Natural killer cell treated with Interleukin-12 subunit alpha and Interleukin-12 subunit beta and Interleukin-15 and Interleukin-18, amount 100 ng/mL, for 72 hours (primary cell): ENCODE data around the gene MYO9A. TPM values are rescaled to one million over a fixed set of nuclear protein-coding genes. Genes with fewer than 3 reads are reported as not detected.

ENCODE experiments used
- ATAC-seq, 2 donors: fragments of 150-1000 bp; cut with Tn5 transposase in 1 of 2; sonication (Bioruptor Pico), chemical (Tn5 transposase) in 1 of 2; 2 replicates each; pipeline ENCODE4 v1.10.0; 2021
- DNase-seq: peaks from one replicate; pipeline ENCODE4 v3.0.0; 2022; ENCODE audit warnings: low spot score
- H3K27ac Mint-ChIP-seq, 2 donors: 1 replicate in 1 of 2; 2 replicates in 1 of 2; pipeline ENCODE4 v1.8.0; 2022; ENCODE audit warnings: mixed read lengths in 2 of 2, mild to moderate bottlenecking in 1 of 2, moderate library complexity in 1 of 2
- H3K27me3 Mint-ChIP-seq, 2 donors: 1 replicate in 1 of 2; 2 replicates in 1 of 2; pipeline ENCODE4 v1.8.0; 2022; ENCODE audit warnings: mixed read lengths in 2 of 2
- H3K36me3 Mint-ChIP-seq: one replicate; pipeline ENCODE4 v1.8.0; 2022; ENCODE audit warnings: mixed read lengths
- H3K4me1 Mint-ChIP-seq, 2 donors: 1 replicate in 1 of 2; 2 replicates in 1 of 2; pipeline ENCODE4 v1.8.0; 2022; ENCODE audit warnings: low read depth in 2 of 2, mixed read lengths in 2 of 2, mild to moderate bottlenecking in 1 of 2
- H3K4me3 Mint-ChIP-seq: one replicate; pipeline ENCODE4 v1.8.0; 2022; ENCODE audit warnings: mixed read lengths
- H3K9me3 Mint-ChIP-seq: 2 replicates; pipeline ENCODE4 v1.8.0; 2022; ENCODE audit warnings: mixed read lengths
- total RNA-seq, 2 donors: library from RNA; stranded (reverse); gene quantifications; one replicate each; pipeline ENCODE4 v1.2.3, GENCODE V29; 2022

MYO9A gene
- total RNA-seq, 2 donors from 2014 or later: 16.3 to 19.8 TPM

DNA sequence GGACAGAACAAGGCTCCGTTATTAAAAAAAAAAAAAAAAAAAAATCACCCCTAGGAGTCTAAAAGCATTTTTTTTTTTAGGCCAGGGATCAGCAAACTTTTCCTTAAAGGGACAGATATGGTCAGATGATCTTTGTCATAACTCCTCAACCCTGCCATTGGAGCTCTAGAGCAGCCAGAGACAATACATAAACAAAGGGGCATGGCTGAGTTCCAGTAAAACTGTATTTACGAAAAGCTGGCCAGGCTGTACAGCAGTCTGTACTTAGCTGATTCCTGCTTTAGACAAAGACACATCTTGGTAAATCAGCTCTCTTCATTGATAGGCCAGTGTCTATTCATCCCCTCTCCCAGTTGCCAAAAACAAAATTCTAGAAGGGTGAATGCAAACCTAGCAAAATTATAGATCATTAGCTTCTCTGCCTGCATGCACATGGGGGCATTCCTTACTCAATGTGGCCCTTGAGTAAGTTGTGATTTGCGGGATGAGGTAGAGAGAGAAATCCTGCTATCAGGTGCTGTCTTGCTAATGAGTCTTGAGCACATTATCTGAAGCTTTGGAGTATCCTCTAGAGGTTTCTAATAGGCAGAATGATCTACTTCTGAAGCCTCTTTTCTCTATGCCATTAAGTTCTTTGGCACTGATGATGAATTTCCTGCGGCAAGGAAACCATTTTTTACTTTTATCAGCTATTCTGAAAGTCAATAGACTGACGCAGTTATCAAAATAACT, 35.5 kb upstream of the MYO9A start:
- H3K4me3 Mint-ChIP-seq: no peak overlapping the region
- ATAC-seq (no peak), DNase-seq (no peak)
- peaks cover 9 to 12% of the 10 kb centered on the region in 2 donors for H3K27me3 Mint-ChIP-seq
- H3K4me1 Mint-ChIP-seq: peaks cover 3 to 6% of the 10 kb centered on the region in 2 donors
- no peak overlapping the region for H3K27ac Mint-ChIP-seq
- H3K9me3 Mint-ChIP-seq: no peaks in the 10 kb centered on the region
- H3K36me3 Mint-ChIP-seq: no peaks in the 10 kb centered on the region

DNA sequence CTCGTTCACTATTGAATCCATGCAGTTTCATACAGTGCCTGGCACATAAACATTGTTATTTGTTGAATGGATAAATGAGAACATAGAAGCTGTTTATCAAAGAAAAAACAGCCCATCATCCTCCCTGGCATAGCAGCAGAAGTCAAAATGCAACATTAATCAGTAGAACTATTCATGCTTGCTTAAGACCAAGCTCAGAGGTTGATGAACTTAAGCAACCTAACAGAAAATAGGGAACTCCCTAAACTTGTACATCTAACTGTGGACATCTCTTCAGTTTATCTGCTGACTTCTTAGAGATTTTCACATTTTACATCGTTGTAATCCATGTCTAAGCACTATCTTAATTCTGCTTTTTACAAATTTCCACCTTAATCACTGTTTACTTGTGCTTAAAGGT, 29.5 kb upstream of the MYO9A start:
- H3K27me3 Mint-ChIP-seq: peaks cover 8 to 28% of the 10 kb centered on the region in 2 donors
- no peak for DNase-seq
- H3K36me3 Mint-ChIP-seq: no peaks in the 10 kb centered on the region
- no peaks in the 10 kb centered on the region for H3K4me1 Mint-ChIP-seq
- no peak overlapping the region for H3K4me3 Mint-ChIP-seq
- ATAC-seq: no peak
- H3K9me3 Mint-ChIP-seq: no peaks in the 10 kb centered on the region
- no peak overlapping the region for H3K27ac Mint-ChIP-seq

DNA sequence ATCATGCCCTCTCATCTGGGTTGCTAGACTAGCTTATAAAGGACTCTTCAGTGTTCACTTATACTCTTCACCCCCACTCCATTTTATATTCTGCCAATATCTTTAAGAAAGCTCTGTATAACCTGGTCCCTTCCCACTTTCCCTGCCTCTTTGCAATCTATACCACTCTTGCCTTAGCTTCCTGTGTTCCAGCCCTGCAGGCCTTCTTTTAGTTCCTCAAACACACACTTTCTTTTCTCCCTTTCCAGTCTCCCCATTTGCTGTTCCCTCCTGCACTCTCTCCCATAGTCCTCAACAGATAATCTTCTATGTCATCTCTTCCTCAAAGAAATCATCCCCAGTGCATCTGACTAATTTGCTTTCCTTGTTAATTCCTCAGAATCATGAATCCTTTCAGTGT, 29.0 kb upstream of the MYO9A start:
- Mint-ChIP-seq H3K9me3 (no peaks in the 10 kb centered on the region), H3K27ac (no peak overlapping the region), H3K4me1 (no peaks in the 10 kb centered on the region), H3K27me3 (peaks cover 8 to 28% of the 10 kb centered on the region in 2 donors), H3K36me3 (no peaks in the 10 kb centered on the region), H3K4me3 (no peak overlapping the region)
- DNase-seq: no peak
- ATAC-seq: no peak

DNA sequence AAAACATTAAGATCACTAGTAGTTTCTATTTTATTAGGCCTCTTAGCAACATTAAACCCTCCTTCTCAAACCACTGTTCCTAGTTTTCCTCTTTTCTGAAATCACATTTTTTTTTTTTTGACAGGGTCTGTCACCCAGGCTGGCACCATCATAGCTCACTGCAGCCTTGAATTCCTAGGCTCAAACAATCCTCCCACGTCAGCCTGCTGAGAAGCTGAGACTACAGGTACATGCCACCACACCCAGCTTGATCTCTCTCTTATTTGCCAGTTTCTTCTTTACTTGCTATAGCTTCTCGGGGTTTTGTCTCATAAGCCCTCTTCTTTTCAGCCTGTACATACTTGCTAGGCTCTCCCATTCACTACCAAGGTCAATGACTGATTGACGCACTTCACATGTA, 28.3 kb upstream of the MYO9A start:
- Mint-ChIP-seq H3K27me3 (peaks cover 6 to 24% of the 10 kb centered on the region in 2 donors), H3K9me3 (no peaks in the 10 kb centered on the region), H3K4me1 (peaks cover 0 to 3% of the 10 kb centered on the region in 2 donors), H3K36me3 (no peaks in the 10 kb centered on the region), H3K4me3 (no peak overlapping the region), H3K27ac (no peak overlapping the region)
- DNase-seq (no peak), ATAC-seq (no peak)

DNA sequence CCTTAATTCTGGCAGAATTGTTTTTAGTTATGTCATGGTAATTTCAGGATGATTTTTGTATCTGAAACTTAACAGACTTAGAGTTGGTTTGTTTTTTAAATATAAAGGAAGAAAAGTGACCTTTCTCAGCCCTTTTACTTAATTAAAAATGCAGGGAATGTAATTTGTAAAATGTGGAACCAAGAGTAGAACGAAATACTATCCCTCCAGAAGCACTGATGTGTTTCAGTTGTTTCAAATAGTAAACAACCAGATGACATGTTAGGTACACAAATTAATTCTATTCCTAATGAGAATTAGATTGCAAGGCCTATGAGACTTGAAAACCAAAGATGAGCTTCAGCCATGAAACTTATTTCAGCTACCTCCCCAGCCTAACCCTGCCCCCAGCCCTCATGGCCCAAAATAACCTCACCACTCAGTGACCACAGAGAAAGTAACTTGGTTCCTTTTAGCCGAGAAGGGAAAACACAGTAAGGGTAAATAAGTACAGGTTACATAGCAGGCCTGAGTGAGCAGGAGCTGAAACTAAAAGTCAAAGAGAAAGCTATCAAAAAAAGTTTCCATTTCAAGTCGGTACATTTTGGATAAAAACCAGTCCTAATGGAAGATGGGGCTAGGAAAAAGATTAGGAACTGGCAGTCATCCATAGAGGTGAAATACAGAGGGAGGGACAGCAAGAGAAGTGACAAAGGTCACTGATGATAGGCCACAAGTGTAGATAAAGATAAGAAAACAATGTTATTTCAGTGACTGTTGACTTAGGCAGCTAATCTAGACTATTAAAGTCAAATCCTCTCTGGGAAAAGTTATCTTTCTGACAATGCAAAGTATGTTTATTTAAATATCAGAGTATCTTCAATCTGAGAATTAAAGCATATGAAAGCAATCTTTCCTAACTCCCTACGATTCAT, 23.5 kb upstream of the MYO9A start:
- no peak for DNase-seq
- Mint-ChIP-seq H3K9me3 (no peaks in the 10 kb centered on the region), H3K27ac (no peak overlapping the region), H3K4me3 (no peak overlapping the region), H3K4me1 (peaks cover 0 to 3% of the 10 kb centered on the region in 2 donors), H3K27me3 (peaks cover 6 to 7% of the 10 kb centered on the region in 2 donors), H3K36me3 (no peaks in the 10 kb centered on the region)
- no peak for ATAC-seq

DNA sequence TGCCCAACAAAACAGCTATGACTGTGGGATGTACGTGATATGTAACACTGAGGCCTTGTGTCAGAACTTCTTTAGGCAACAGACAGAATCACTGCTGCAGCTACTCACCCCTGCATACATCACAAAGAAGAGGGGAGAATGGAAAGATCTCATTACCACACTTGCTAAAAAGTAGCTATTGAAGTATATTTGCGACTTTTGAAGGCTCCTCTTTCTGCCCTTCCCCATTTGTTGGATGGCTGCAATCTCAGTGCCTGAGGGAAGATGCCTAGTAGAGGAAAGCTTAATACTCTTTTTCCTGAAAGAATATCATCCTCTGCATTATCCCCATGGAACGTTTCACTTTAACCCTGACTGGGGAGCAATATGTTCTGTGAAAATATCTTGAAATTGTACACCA, 22.1 kb upstream of the MYO9A start:
- Mint-ChIP-seq H3K4me1 (peaks cover 0 to 3% of the 10 kb centered on the region in 2 donors), H3K36me3 (no peaks in the 10 kb centered on the region), H3K4me3 (no peak overlapping the region), H3K27me3 (no peaks in the 10 kb centered on the region), H3K9me3 (no peaks in the 10 kb centered on the region), H3K27ac (no peak overlapping the region)
- no peak for ATAC-seq
- no peak for DNase-seq

DNA sequence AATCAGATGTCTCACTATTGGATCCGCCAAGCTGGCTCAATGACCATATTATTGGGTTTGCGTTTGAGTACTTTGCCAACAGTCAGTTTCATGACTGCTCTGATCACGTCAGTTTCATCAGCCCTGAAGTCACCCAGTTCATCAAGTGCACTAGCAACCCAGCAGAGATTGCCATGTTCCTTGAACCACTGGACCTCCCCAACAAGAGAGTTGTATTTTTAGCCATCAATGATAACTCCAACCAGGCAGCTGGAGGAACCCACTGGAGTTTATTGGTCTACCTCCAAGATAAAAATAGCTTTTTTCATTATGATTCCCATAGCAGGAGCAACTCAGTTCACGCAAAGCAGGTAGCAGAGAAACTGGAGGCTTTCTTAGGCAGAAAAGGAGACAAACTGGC, 21.7 kb upstream of the MYO9A start:
- ATAC-seq (no peak), DNase-seq (no peak)
- H3K4me1 Mint-ChIP-seq: peaks cover 0 to 3% of the 10 kb centered on the region in 2 donors
- no peak overlapping the region for H3K27ac Mint-ChIP-seq
- H3K27me3 Mint-ChIP-seq: no peaks in the 10 kb centered on the region
- H3K4me3 Mint-ChIP-seq: no peak overlapping the region
- H3K9me3 Mint-ChIP-seq: no peaks in the 10 kb centered on the region
- H3K36me3 Mint-ChIP-seq: no peaks in the 10 kb centered on the region

DNA sequence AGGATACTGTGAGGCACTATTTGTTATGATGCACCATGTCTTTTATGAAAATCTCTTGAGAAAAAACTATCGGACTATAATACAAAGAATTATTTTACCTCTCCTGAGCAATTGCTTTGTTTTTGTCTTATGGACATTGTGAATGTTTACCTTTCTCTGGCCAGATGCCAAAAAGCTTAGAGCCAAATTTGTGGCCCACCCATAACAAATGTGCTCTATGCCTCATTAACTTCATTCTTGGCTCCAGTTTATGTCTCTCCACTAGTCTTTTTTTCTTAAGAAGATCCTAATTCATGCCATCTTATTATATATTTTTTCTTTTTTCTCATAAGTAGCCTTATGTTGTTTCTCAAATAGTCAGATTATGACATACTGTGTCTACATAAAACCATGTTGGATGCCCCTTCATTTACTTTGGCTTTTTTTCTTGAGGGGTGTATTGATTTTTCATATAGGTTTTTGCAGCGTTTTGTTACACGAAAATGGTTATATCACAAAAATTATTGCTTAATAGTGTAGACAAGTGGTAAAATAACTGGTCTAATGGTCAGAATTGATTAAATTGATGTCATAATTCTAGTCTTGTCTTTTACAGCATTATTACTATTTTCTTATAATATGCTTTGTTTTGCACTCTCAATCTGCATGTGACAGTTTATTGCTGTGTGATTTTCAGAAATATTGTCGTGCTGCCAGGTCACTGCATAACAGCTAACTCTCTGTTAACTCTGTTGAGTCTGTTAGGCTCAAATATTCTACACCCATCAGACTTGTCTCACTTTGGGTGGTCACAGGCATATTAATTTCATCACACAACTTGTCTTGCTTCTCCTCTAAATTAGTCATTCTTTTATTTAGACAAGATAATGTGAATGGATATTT, 18.5 kb upstream of the MYO9A start:
- no peaks in the 10 kb centered on the region for H3K36me3 Mint-ChIP-seq
- H3K27me3 Mint-ChIP-seq: peaks cover 0 to 3% of the 10 kb centered on the region in 2 donors
- peaks cover 0 to under 1% of the 10 kb centered on the region in 2 donors for H3K4me1 Mint-ChIP-seq
- no peak overlapping the region for H3K27ac Mint-ChIP-seq
- DNase-seq (no peak), ATAC-seq (no peak)
- H3K9me3 Mint-ChIP-seq: no peaks in the 10 kb centered on the region
- no peak overlapping the region for H3K4me3 Mint-ChIP-seq

DNA sequence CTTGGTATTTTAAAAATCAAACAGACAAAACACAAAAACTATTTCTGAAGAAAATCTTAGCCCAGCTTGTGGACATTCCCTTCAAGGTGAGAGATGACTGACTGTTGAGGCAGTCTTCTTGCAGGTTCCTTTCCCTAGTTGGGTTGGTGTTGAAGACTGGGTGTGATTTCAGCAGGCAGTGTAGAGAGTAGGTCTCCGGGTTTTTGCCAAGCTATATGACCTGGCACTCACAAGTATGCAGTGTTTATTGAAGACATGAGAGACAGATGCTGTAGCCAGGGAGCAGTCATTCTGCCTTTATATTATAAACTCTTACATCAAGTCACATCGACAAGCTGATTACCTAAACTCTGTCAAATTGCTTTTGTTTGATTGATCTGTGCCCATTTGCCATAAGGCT, 17.8 kb upstream of the MYO9A start:
- no peak for DNase-seq
- Mint-ChIP-seq H3K27me3 (peaks cover 0 to 3% of the 10 kb centered on the region in 2 donors), H3K27ac (no peak overlapping the region), H3K4me3 (no peak overlapping the region), H3K9me3 (no peaks in the 10 kb centered on the region), H3K36me3 (no peaks in the 10 kb centered on the region), H3K4me1 (no peaks in the 10 kb centered on the region)
- no peak for ATAC-seq

DNA sequence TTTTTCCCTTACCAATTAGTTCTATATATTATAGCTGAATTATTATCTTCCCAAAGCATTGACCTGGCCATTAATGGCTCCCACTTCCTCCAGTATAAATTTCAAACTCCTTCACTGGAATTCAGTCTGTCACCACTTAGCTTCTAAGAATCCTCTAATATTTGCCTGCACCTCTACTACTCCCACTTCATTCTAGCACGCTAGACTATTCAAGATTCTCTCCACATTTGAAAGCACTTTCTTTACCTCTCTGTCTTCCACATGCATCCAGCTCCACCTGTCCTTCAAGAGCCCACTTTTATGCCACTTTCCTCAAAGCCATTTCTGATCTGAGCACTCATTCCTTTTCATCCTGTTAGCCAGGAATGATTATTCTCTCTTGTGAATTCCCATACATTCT, 15.3 kb upstream of the MYO9A start:
- Mint-ChIP-seq H3K27me3 (peaks cover 0 to 3% of the 10 kb centered on the region in 2 donors), H3K4me3 (no peak overlapping the region), H3K36me3 (no peaks in the 10 kb centered on the region), H3K27ac (no peak overlapping the region), H3K9me3 (no peaks in the 10 kb centered on the region), H3K4me1 (no peaks in the 10 kb centered on the region)
- ATAC-seq: no peak
- DNase-seq: no peak

DNA sequence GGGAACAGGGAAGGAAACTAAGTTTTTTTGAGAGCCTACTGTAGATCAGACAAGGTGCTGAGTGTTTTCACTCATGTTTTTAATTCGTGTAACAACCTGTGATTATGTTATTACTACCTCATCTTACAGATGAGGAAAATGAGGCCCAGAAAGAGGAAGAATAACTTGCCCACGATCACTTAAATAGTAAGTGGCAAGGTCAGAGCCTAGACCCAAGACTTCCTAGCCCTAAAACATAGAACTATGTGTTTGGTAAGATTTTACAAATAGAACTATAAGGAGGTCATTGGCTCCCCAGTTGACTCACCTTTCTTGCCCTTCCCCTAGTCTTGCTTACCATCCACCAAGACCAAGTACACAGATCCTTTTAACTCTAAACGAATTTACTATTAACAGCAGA, 14.0 kb upstream of the MYO9A start:
- DNase-seq: no peak
- H3K9me3 Mint-ChIP-seq: no peaks in the 10 kb centered on the region
- no peak overlapping the region for H3K4me3 Mint-ChIP-seq
- H3K4me1 Mint-ChIP-seq: no peaks in the 10 kb centered on the region
- no peak overlapping the region for H3K27ac Mint-ChIP-seq
- H3K36me3 Mint-ChIP-seq: no peaks in the 10 kb centered on the region
- no peak for ATAC-seq
- peaks cover 3 to 8% of the 10 kb centered on the region in 2 donors for H3K27me3 Mint-ChIP-seq

DNA sequence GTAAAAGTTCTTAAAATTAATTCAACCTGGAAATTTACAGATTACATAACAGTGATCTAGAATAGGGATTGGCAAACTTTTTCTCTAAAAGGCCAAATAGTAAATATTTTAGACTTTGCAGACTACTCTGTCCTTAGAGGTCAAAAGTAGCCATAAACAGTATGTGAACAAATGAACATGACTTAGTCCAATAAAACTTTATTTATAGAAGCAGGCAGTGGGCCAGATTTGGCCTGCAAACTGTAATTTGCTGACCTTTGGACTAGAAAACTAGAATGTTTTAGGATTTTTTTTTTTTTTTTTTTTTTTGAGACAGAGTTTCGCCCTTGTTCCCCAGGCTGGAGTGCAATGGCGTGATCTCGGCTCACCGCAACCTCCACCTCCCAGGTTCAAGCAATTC, 12.3 kb upstream of the MYO9A start:
- Mint-ChIP-seq H3K4me1 (no peaks in the 10 kb centered on the region), H3K36me3 (no peaks in the 10 kb centered on the region), H3K27ac (no peak overlapping the region), H3K4me3 (no peak overlapping the region), H3K9me3 (no peaks in the 10 kb centered on the region), H3K27me3 (peaks cover 3 to 8% of the 10 kb centered on the region in 2 donors)
- DNase-seq: no peak
- ATAC-seq: no peak

DNA sequence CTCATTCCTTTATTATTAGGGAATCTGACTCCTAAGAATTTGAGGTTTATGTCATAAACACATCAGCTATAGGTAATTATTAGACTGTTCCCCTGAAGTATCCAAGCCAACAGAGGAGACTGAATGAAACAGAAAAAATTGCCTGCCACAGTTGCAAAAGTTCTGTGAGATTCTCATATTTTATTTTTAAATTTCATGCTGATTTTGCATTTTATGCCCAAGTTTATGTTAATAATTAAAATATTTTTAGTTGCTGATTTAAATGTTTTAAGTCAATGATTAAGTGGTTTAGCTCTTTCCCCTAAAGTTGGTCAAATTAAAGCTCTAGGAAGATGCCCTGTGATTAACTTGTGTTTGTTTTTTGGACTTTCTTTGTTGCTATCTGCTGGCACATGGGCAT, 10.4 kb upstream of the MYO9A start:
- ATAC-seq (no peak), DNase-seq (no peak)
- H3K4me1 Mint-ChIP-seq: no peaks in the 10 kb centered on the region
- peaks cover 2 to 8% of the 10 kb centered on the region in 2 donors for H3K27me3 Mint-ChIP-seq
- no peaks in the 10 kb centered on the region for H3K36me3 Mint-ChIP-seq
- H3K4me3 Mint-ChIP-seq: no peak overlapping the region
- no peaks in the 10 kb centered on the region for H3K9me3 Mint-ChIP-seq
- H3K27ac Mint-ChIP-seq: no peak overlapping the region
